ENCODE results near the gene PRKCE.
"Not testable (repeated sequence)": the region's sequence is repeated elsewhere in the genome, so short reads cannot be mapped to it uniquely, and the experiment has no call there.

The PRKCE gene

DNA sequence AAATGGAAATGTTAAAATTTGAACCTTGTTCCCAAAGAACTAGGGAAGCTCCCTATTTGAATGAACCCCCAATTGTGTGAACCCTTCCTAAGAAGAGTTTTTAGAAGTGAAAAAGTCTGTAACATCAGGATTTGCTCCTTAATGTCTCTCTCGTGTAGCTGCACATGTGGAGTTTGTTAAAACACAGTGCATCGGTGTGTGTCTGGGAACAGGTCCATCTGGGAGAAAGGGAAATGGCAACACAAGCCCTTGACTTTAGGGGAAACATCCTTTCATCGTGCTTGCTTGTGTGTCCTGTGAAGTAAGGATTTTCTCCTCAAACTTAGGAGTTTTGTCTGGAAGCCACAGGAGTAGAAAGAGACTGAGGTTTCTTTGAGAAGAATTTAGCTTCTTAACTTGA, 203.9 kb downstream of the PRKCE start:
- no peak for DNase-seq (ENCODE audit: extremely low read depth in 1 of 2, low read depth in 1 of 2)

- no peak for DNase-seq (ENCODE audit: extremely low read depth in 1 of 2, low read depth in 1 of 2)
These were observed 205.2 kb downstream of the PRKCE start for GRCh38 chr2:45856391-45857274.

- no peak for DNase-seq (ENCODE audit: extremely low read depth in 1 of 2, low read depth in 1 of 2)
These were observed 205.8 kb downstream of the PRKCE start for GRCh38 chr2:45857275-45857609.

GRCh38 chr2:45857867-45858520, 206.5 kb downstream of the PRKCE start:
- DNase-seq (ENCODE audit: extremely low read depth in 1 of 2, low read depth in 1 of 2) = no peak

DNA sequence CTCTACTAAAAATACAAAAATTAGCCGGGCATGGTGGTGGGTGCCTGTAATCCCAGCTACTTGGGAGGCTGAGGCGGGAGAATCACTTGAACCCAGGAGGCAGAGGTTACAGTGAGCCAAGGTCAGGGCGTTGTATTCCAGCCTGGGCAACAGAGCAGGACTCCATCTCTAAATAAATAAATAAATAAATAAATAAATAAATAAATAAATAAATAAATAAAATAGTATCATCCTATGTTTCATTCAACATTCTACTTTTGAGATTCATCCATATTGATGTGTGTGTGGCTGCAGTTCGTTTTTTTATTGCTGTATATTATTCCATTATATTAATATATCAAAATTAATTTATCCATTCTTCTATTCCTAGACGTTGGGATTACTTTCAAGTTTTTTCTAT, 207.4 kb downstream of the PRKCE start:
- DNase-seq (ENCODE audit: extremely low read depth in 1 of 2, low read depth in 1 of 2) = not testable (repeated sequence)

DNA sequence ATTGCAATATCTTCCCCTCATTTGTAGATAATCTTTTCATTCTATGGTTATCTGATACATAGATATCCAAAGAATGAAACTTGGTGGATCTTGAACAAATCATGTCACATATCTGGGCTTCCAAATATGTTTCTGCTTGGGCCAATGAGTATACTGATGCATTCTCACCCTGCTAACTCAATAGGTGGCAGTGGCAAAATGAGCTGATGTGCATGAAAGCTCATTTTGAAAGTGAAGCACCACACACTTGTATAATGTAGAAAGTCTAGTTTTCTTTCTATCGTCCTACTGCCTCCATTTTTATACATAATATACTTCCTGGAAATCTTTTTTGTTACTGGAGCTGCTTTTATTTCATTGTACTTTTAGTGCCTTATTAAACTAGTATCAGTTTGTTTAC, 208.2 kb downstream of the PRKCE start:
- DNase-seq (ENCODE audit: extremely low read depth in 1 of 2, low read depth in 1 of 2) = no peak

DNA sequence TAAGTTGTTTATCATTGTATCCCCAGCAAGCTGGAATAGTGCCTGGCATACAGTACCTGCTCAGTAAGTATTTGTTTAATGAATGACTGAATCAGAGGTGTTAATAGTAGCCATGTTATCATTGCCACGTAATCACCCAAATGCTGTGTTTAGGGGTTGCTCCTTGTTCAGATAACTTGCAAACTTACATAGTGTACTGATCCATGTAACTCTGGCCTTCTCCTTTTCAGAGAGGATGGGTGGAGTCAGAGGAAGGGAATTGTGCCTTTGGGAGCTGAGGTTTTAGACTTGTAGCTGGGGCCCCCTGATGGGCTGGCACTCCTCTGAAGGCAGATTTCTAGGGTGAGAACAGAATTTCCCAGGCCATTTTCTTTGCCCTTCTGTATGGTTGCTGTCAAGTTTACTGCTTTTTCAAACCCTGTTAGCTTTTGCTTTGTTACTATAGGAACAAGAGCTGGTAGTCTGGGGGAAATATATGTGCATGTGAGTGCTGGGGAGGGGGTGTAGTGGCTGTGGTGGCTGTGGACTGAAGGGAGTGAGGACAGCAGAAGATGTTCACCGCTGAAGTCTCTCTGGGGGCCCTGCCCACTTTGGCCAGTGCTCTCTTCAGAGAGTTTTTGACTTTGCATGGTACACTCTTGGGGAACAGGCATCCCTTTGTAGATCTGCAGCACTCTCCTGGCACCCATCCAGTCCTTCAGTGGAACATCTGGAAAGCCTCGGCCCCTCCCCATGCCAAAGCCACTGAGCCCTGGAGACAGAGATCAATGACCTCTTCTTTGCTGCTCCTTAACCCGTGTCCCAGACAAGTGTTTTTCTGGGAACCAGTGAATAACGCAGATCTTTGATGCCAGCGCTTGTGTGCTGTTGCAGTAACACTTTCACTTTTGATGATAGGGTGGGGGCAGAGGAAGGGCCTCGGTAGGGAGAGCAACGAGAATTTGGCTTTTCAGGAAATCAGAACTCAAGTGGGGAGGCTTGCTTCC, 209.0 kb downstream of the PRKCE start:
- DNase-seq (ENCODE audit: extremely low read depth in 1 of 2, low read depth in 1 of 2) = no peak

DNA sequence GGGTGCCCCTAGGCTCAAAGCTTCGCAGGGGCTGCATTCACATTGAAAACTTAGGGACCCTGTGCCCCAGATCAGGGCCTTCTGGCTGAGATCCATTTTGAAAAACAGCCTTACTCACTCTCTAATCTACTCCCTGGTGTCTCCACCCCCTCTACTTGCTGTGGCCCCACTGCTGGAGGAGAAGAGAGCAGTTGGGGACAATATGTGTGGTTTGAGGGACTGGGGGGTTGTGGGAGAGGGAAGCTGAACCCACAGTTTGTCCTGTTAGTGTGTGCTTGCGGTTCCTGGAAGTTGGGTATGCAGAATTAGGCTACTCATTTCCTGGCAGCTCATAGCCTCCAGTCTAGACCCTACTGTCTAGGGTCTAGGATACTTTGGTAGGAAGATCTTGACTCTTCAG, 211.4 kb downstream of the PRKCE start:
- no peak for DNase-seq (ENCODE audit: extremely low read depth in 1 of 2, low read depth in 1 of 2)

- no peak for DNase-seq (ENCODE audit: extremely low read depth in 1 of 2, low read depth in 1 of 2)
These were observed 212.6 kb downstream of the PRKCE start for GRCh38 chr2:45864121-45864520.

DNA sequence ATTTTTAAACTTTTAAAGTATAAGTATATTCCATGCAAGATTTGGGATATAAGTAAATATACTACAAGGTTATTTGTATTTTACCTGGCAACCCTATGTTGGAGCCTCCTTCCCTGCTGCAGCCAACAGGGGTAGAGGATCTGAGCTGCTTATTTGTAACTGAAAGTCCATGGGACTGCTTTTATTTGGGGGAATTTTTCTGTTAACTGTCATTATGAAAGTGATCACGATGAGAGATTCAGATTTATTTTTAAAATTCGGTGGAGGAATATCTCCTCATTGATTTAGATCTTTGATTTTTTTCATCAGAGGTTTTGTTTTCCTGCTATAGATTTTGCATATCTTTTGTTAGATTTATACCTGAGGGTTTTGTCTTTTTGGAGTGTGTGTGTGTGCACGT, 215.9 kb downstream of the PRKCE start:
- DNase-seq (ENCODE audit: extremely low read depth in 1 of 2, low read depth in 1 of 2) = no peak

GRCh38 chr2:45867800-45868199, 216.3 kb downstream of the PRKCE start:
- DNase-seq (ENCODE audit: extremely low read depth in 1 of 2, low read depth in 1 of 2) = no peak

GRCh38 chr2:45869165-45869501, 217.7 kb downstream of the PRKCE start:
- DNase-seq (ENCODE audit: extremely low read depth in 1 of 2, low read depth in 1 of 2) = no peak

GRCh38 chr2:45871025-45871424, 219.6 kb downstream of the PRKCE start:
- DNase-seq (ENCODE audit: extremely low read depth in 1 of 2, low read depth in 1 of 2) = no peak

- DNase-seq (ENCODE audit: extremely low read depth in 1 of 2, low read depth in 1 of 2) = no peak
These were observed 220.1 kb downstream of the PRKCE start for GRCh38 chr2:45871541-45871940.

- no peak for DNase-seq (ENCODE audit: extremely low read depth in 1 of 2, low read depth in 1 of 2)
These were observed 220.7 kb downstream of the PRKCE start for GRCh38 chr2:45872211-45872610.

DNA sequence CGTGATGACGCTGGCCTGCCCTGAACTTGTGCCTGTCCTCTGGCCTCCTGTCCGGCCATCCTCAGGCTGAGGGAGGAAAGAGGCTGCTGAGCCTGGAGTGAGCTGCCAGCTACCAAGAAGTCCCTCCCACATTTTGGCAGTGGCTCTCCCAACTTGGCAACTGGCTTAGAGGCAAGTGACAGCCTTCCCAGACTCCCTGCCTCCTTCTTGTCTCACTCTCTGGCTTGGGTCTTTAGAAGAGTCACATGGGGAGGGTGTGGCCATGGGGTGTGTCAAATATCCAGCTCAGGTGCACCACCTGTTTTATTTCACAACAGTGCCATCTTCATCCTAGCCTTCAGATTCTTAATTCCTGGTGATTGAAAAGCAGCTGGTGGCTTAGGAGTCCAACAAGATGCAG, 222.9 kb downstream of the PRKCE start:
- DNase-seq (ENCODE audit: extremely low read depth in 1 of 2, low read depth in 1 of 2) = no peak

GRCh38 chr2:45876611-45877010, 225.1 kb downstream of the PRKCE start:
- no peak for DNase-seq (ENCODE audit: extremely low read depth in 1 of 2, low read depth in 1 of 2)

GRCh38 chr2:45879406-45879805, 227.9 kb downstream of the PRKCE start:
- no peak for DNase-seq (ENCODE audit: extremely low read depth in 1 of 2, low read depth in 1 of 2)

DNA sequence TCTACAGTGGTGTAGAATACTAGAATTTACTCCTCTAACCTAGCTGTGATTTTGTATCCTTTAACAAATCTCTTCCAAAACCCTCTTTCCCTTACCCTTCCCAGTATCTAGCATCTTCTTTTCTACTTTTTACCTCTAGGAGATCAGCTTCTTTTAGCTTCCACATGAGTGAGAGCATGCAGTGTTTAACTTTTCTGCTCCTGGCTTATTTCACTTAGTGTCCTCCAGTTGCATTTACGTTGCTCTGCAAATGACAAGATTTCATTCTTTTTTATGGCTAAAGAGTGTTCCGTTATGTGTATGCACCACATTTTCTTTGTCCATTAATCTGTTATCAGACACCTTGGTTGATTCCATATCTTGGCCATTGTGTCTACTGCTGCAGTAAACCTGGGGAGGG, 228.5 kb downstream of the PRKCE start:
- no peak for DNase-seq (ENCODE audit: extremely low read depth in 1 of 2, low read depth in 1 of 2)

- DNase-seq (ENCODE audit: extremely low read depth in 1 of 2, low read depth in 1 of 2) = no peak
These were observed 230.6 kb downstream of the PRKCE start for GRCh38 chr2:45881970-45882581.
